Uterus (tissue), 2 donors: ENCODE data around the gene SLC25A48.

ENCODE experiments used
- POLR2A ChIP-seq, 2 donors: fragments of 450-650 bp; IDR thresholded peaks; one replicate each; pipeline ENCODE4 v1.6.1; 2016; ENCODE audit warnings: antibody characterized with exemption in 2 of 2, mild to moderate bottlenecking in 1 of 2, moderate library complexity in 1 of 2
- TF ChIP-seq, protein P1 (sequence below), 4 experiments: fragments of 200-600 bp in 2 of 4; fragments of 450-650 bp in 2 of 4; sonication (generic) in 2 of 4; IDR thresholded peaks; one replicate each; pipeline ENCODE4 v1.5.1; 2016 to 2019; ENCODE audit warnings: antibody characterized with exemption in 4 of 4, mild to moderate bottlenecking in 2 of 4, moderate library complexity in 1 of 4

DNA sequence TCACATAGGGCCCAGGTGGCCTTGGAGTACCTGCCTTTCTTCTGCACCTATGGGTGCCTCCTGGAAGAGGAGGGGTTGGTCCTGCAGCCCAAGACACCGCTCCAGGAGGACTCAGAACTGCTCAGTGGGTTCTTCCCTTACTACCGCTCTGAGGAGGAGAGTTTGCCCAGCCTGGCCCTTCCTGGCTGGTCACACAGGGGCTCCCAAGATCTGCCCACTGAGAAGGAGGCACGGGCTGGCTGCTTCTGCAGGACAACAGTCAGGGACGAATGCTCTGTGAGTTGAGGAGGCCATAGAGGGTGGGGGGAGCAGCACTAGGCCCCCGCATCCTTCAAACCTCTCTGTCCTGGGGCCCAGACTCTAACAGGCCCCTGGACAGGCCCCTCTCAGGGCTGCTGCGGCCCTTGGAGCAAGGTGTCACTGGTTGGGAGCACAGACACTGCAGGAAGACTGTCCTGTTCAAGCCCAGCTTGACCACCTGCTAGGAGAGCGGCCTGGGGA, 9.9 kb upstream of the SLC25A48 start:
- TF ChIP-seq, protein P1, sequence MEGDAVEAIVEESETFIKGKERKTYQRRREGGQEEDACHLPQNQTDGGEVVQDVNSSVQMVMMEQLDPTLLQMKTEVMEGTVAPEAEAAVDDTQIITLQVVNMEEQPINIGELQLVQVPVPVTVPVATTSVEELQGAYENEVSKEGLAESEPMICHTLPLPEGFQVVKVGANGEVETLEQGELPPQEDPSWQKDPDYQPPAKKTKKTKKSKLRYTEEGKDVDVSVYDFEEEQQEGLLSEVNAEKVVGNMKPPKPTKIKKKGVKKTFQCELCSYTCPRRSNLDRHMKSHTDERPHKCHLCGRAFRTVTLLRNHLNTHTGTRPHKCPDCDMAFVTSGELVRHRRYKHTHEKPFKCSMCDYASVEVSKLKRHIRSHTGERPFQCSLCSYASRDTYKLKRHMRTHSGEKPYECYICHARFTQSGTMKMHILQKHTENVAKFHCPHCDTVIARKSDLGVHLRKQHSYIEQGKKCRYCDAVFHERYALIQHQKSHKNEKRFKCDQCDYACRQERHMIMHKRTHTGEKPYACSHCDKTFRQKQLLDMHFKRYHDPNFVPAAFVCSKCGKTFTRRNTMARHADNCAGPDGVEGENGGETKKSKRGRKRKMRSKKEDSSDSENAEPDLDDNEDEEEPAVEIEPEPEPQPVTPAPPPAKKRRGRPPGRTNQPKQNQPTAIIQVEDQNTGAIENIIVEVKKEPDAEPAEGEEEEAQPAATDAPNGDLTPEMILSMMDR (IDR thresholded peaks at IDR 0.05) = no peak
- TF ChIP-seq POLR2A (IDR thresholded peaks at IDR 0.05) = no peak
